Hepatocyte (in vitro differentiated cells): ENCODE results near the gene SMIM1.

Experiments used
- CTCF ChIP-seq: fragments of 200-600 bp; sonication (generic); IDR thresholded peaks from 2 replicates; pipeline ENCODE4 v1.5.1; 2016; ENCODE audit warnings: antibody characterized with exemption, mild to moderate bottlenecking; ENCODE audit not compliant: poor library complexity
- EZH2 ChIP-seq: fragments of 200-600 bp; sonication (generic); IDR thresholded peaks from 2 replicates; pipeline ENCODE4 v1.6.1; 2016; ENCODE audit warnings: antibody characterized with exemption, mild to moderate bottlenecking, borderline replicate concordance
- EZH2phosphoT487 ChIP-seq: fragments of 200-600 bp; sonication (generic); IDR thresholded peaks from one replicate; pipeline ENCODE4 v1.6.1; 2018; ENCODE audit warnings: antibody characterized with exemption, mild to moderate bottlenecking, low read depth, moderate library complexity; ENCODE audit not compliant: unreplicated experiment, severe bottlenecking

GRCh38 chr1:3770047-3770765, 2.3 kb upstream of the SMIM1 start:
- TF ChIP-seq CTCF = no peak
- no peak for TF ChIP-seq EZH2phosphoT487
- no peak for TF ChIP-seq EZH2
